AG04449 (cell line): ENCODE measurements around the gene FICD.

Experiments used
- CTCF ChIA-PET: fragments of 350-600 bp; formaldehyde crosslinking; extraction: SDS; loops from one replicate; lab custom pipeline; 2021; ENCODE audit warnings: antibody characterized with exemption; lab: Yijun Ruan, JAX
- POLR2A ChIA-PET: fragments of 400-600, 350-600 bp; formaldehyde crosslinking; extraction: SDS; loops from one replicate; lab custom pipeline; 2020; ENCODE audit warnings: antibody characterized with exemption, inconsistent platforms; lab: Yijun Ruan, JAX
- DNase-seq: peaks from one replicate; pipeline ENCODE4 v3.0.0-alpha.2; 2010; ENCODE audit warnings: low read depth, low spot score
- H3K4me3 ChIP-seq: 2 replicates; pipeline ENCODE4 v1.5.1; 2011; ENCODE audit warnings: low read depth, mild to moderate bottlenecking, control low read depth, low read length
- CTCF ChIP-seq: IDR thresholded peaks from one replicate; pipeline ENCODE4 v1.5.1; 2011; ENCODE audit warnings: mild to moderate bottlenecking, moderate library complexity, low read length, control low read depth, inconsistent platforms; ENCODE audit not compliant: insufficient read depth; ENCODE audit errors: missing control alignments

FICD gene

DNA sequence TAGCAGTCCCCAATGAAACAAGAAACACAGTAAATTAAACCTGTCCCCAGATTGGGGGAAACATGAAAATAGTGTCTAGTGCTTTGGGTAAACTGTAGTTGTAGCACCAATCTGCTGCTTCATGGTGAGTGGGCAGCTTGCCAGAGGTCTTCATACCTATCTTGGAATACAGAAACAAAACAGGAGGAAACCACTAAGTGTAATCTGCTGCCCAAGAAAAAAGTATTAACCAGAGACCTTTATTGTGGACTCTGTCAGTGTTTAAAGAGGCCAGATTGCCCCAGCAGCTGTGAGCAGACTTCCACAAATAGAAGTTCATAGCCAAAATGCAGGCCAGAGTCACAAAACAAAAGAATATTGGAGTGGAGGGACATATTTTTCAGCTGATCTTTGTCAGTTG, 49.6 kb downstream of the FICD start:
- H3K4me3 ChIP-seq, result no peak overlapping the region
- ChIA-PET POLR2A (no interaction called here), CTCF (interaction anchor here (0.8 to 24.1 kb wide), 25 partner anchors 8 to 548 kb away, joined by 3 to 1115 read pairs (median 5); partner anchors contain the start of gene ALKBH2)
- no peak for DNase-seq
- no peak for TF ChIP-seq CTCF

GRCh38 chr12:108565146-108565545, 50.1 kb downstream of the FICD start:
- no peak for TF ChIP-seq CTCF
- no peak for DNase-seq
- no peak overlapping the region for H3K4me3 ChIP-seq
- ChIA-PET CTCF (interaction anchor here (1.0 to 24.1 kb wide), 22 partner anchors 10 to 531 kb away, joined by 3 to 1115 read pairs (median 6); partner anchors contain the start of gene ALKBH2), POLR2A (no interaction called here)

GRCh38 chr12:108565976-108566375, 50.9 kb downstream of the FICD start:
- ChIA-PET CTCF (interaction anchor here (0.8 to 24.1 kb wide), 10 partner anchors 11 to 527 kb away, joined by 3 to 1115 read pairs (median 4); partner anchors contain the start of gene ALKBH2), POLR2A (no interaction called here)
- no peak overlapping the region for H3K4me3 ChIP-seq
- TF ChIP-seq CTCF, result no peak
- DNase-seq, result no peak

DNA sequence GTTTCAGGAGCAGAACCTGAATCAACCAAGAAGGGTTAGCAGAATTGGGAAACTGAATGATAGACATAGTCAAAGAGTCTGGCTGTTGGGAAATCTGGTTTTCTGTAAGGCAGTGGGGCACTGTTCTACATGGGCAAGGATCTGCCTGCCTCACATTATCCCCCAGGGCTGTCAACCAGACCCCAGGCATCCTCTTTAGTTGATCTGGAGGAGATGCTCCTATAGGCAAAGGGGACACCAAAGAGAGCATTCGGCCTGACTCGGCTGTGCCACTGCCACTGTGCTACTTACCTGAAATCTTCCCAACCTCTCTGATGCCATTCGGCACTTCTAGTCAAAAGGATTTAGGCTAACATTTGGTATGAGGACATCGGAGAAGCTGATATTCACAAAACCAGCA, 51.4 kb downstream of the FICD start:
- DNase-seq, result no peak
- no peak overlapping the region for H3K4me3 ChIP-seq
- no peak for TF ChIP-seq CTCF
- ChIA-PET CTCF (interaction anchor here (0.8 to 24.1 kb wide), 9 partner anchors 10 to 526 kb away, joined by 3 to 1115 read pairs (median 4); partner anchors contain the start of gene ALKBH2), POLR2A (no interaction called here)

DNA sequence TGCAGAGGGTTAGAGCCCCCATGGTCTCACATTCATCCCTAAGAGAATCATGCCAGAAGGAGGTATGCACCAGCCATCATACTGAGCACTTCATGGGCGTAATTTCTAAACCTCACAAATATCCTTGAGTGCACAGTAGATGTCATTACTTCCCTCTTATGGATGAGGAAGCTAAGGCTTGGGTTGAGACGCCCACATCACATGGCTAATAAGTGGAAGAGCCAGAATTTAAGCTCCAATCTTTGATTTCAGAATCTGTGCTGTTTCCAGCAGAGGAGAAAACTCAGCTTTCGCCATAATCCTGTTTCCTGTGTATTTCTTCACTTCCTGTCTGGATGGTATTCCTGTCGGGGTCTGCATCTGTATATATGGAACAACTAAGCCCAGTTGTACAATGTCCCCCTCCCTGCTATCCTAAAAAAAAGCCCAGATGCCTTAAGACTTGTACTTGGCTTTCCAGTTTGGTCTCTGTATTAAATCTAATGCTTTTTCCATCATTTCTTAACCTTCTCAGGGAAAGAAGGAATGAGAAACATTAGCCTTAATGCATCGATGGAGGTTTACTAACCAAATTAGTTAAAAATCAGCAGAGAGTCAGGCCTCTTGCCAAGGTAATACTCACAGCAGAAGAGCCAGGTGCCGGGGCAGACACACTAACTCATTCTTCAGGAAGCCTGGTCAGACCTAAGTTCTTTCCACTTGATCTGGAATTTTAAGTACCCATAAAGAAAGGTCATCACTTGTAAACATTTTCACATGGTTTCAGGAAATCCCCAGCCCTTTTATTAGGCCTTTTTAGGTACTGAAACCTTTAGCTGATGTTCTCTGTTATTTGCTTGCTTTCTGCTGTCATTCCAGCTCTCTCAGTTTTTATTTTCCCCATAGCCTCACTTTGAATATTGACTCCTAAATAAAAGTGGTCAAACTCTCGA, 52.6 kb downstream of the FICD start:
- no peak overlapping the region for H3K4me3 ChIP-seq
- POLR2A ChIA-PET, result no interaction called here
- DNase-seq, result no peak
- CTCF ChIA-PET, result interaction anchor here (0.9 to 24.1 kb wide), 10 partner anchors 10 to 525 kb away, joined by 3 to 1115 read pairs (median 4); partner anchors contain the start of gene ALKBH2
- no peak for TF ChIP-seq CTCF
